HG02943 (cell line): ENCODE results near the gene CLCN3.
A peak's percentile ranks its signal among the peaks of the same experiment; 100 is the strongest.
"Not testable (repeated sequence)": the region's sequence is repeated elsewhere in the genome, so short reads cannot be mapped to it uniquely, and the experiment has no call there.

Experiments
- ATAC-seq: cut with Tn5 transposase; IDR thresholded peaks from one replicate; pipeline ENCODE4 v1.9.1; 2021; ENCODE audit warnings: mild to moderate bottlenecking, low read depth, moderate library complexity; ENCODE audit not compliant: unreplicated experiment

CLCN3 gene

DNA sequence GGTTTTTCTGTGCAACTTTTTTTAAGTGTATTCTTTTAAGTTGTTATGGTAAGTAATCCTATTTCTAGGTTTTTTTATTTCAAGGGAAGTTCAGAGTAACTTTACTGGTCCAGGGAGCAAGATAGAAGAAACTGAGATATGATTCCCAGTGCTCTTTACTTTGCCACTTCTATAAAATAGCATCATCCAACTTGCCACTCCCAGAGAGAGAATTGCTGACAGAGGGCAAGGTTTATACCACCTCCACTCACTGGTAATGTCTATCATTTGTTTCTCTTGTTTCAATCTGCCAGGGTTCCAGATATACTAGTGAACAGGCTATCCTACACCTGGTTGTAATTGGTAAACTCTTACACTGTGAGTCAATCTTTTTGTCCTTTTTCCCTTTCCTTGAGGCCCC, 3.5 kb upstream of the CLCN3 start:
- no peak for ATAC-seq

DNA sequence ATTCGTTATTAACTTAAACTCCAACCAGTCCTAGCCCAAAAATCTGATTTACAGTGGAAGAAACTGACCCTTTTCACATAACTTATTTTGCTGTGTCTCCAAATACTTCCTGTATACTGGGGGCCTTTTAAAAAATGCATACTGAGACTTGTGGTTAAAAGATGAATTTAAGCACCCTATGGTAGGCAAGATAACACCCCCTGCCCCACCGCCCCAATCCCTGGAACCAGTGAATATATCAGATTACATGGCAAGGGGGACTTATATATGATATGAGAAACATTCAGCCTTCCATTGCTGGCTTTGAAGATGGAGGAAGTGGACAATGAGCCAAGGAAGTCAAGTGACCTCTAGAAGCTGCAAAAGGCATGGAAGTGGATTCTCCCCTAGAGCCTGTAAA, 3.1 kb upstream of the CLCN3 start:
- no peak for ATAC-seq

DNA sequence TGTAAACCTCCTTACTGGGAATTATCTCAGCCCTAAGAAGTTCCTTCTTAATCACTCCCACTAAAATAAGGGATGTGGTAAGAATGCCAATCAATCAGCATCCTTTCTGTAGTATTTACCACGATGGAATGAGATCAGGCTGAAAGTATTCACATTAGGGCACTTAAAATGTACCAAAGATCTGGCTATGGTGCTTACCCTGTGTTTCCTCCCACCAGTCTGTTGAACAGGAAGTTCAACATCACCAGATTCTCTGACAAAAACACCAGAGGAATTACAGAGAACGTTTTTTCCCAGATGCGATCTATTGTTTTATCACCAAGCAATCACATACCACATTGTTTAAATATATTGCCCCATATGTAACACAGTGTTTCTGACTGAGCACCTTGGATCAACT, 2.1 kb upstream of the CLCN3 start:
- no peak for ATAC-seq

DNA sequence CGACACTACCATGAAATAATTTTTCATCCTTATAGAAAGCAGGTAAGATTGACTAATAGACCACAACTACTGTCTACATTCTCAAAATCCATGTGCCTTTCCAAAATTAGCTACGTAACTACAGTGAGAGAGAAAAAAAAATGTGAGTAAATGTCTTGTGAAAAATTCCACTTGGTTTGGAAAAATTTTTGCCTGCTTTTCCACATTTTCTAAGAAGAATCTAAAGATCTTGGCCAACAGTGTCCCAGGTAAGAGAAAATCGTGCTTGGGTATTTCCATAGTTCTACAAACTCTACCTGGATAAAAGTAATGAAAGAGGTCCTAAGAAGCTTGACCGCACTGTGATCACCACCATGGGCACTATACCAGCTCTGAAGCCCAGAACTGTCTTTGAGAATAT, 1.4 kb upstream of the CLCN3 start:
- no peak for ATAC-seq

DNA sequence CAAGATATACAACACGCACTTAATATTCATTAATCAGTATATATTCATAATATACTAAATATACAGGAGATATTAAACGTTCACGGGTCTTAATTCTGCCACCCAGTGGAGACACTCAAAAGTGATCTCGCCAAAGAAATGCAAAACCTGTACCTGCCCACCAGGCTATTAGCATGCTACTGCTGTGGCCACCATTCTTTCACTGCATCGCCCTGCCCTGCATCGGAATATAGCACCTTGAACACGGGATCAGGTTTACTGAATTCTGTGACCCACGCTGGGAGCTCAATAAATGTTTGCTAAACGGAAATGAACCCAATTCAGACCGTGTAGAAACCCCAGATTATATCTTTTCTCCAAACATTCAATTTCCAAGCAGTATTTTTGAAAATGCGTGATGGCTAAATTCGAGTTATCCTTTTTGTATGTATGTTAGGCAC, 840 bp upstream of the CLCN3 start:
- ATAC-seq = peak; percentile 42

DNA sequence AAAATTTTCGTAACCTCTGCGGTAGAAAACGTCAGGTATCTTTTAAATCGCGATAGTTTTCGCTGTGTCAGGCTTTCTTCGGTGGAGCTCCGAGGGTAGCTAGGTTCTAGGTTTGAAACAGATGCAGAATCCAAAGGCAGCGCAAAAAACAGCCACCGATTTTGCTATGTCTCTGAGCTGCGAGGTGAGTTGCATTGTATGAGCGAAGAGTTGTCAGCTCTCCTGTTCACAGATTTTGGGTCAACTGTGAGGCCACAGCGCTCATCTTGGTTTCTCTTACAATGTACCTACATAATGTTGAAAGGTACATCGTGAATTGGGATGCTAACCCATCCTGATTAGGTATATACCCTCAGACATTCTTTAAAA, 486 bp downstream of the CLCN3 start:
- no peak for ATAC-seq

DNA sequence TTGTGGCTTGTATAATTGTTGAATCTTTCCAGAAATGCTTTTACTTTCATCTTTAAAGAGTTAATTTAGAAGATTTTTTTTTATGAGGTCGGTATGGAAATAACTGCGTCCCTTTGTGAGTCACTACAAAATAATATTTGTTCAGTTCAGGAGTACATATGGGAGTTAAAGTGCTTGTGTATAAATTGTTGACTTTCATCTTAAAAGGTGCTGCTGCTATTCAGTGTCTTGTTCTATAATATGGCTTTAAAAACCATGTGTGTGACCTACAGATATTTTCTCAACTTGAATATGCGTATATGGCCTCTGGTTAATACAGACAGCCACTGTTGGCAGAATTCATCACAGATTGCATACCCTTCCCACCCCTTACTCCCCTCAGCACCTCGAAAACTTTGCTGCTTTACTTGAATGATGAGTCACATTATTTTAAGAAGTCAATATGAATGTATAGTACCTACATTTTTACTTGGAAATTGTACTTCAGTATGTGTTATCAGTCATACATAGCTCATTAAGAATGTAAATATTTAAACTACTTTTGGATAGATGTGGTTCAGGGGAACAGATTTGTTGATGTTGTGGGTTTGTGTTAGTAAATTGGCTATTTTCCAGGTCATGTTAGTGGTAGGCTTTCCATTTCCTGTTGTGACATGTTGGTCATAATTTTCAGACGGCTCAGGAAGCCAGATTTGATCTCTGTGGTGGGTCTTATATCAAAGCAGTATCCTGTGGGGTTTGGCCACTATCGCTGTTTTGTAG, 1.5 kb downstream of the CLCN3 start:
- no peak for ATAC-seq

DNA sequence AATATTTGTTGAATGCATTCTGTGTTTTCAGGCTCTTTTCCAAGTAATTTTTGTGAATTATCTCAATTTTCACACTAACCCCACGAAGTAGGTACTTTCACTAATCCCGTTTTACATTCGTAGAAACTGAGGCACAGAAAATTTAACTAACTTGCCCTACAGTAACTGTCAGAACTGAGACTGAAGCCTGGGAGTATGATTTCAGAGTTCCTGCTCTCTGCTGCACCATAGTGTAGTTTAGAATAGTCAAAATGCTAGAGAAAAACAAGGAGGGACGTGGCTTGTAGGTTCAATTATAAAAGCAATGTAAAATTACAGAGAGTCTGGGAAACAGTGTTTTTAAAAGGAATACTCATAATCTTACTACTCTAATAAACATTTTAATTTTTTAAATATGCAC, 2.2 kb downstream of the CLCN3 start:
- no peak for ATAC-seq

DNA sequence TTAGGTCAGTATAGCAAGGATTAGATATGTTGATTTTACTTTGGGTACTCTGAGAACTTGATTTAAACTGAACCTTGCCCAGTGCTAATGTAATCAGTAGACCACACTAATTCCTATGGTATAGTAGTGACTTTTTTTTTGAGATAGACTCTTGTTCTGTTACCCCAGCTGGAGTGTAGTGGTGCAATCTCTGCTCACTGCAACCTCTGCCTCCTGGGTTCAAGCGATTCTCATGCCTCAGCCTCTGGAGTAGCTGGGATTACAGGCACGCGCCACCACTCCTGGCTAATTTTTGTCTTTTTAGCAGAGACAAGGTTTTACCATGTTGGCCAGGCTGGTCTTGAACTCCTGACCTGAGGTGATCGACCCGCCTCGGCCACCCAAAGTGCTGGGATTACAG, 3.6 kb downstream of the CLCN3 start:
- ATAC-seq = not testable (repeated sequence)

DNA sequence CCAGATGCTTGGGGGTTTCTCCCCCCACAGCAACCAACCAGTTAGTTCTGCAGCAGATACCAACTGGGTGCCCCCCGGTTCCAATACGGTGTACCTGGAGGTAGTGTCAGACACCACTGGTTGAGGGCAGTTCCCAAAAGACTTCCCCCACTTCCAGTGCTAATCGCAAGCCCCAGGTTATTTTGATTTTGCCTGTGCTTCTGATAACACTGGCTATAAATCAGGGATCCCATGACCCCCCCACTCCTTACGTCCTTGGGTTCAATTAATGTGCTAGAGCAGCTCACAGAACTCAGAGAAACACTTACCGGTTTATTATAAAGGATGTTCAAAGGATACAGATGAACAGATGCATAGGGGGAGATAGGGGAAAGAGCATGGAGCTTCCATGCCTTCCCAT, 5.5 kb downstream of the CLCN3 start:
- no peak for ATAC-seq

DNA sequence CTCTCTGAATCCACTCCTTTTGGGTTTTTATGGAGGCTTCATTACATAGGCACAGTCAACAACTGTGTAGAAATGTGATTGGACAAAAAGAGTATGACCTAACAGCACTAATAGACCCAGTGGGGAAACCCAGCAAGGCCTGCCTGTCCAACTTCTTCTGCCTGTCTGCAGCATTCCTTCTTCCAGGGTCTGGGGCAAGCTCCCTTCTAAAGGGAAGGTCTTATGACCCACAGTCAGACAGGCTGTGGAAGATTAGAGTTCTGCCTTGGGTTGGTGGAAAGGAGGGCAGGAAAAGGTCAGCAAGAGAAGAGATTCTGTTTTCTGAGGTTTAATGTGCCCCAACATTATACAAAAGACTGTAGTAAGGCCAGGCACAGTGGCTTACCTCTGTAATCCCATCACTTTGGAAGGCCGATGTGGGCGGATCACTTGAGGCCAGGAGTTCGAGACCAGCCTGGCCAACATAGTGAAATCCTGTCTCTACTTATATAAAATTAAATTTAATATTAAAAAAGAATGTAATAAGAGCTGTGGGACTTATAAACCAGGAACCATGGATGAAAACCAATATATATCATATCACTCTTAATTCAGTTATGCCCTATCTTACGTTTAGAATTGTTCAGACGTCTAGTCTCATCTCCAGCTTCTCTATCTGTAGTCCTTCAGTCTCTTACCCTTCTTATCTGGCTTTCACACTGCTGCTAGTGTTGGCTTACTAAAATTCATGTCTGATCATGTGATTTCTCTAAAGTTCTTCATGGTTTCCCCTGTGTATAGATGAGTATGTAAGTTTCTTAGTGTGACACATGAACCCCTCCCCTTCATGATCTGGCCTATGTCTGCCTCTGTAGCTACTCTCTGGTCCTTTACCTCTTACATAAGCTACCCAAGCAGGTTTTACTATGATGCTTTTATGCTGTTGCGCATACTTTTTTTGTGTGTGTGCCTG, 6.2 kb downstream of the CLCN3 start:
- ATAC-seq = no peak

DNA sequence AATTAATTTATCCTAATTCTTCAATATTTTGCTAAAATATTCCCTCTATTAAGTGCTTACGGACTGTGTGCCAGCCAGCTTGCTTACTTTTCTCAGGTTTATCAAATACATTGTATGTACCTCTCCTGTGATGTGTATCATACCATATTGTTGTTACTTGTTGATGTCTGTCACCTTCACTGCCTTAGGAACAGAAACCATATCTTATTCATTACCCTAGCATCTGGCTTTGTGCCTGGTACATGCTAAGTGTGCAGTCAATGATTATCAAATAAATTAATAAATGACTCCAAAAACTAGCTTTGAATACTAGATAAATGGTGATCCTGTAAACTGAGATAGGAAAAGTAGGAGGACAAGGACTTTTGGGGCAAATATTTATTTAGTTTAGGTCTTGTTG, 6.9 kb downstream of the CLCN3 start:
- ATAC-seq = peak; percentile 56

DNA sequence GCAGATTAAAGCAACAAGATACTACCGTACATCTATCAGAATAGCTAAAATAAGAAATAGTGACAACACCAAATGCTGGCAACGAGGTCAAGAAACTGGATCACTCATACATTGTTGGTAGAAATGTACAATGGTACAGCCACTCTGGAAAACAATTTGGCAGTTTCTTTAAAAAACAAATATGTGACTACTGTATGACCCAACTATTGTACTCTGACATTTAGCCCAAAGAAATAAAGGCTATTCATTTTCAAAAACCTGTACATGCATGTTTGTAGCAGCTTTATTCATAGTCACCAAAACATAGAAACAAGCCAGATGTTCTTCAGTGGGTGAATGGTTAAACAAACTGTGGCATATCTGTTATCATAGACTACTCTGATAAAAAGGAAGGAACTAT, 8.2 kb downstream of the CLCN3 start:
- ATAC-seq = no peak

DNA sequence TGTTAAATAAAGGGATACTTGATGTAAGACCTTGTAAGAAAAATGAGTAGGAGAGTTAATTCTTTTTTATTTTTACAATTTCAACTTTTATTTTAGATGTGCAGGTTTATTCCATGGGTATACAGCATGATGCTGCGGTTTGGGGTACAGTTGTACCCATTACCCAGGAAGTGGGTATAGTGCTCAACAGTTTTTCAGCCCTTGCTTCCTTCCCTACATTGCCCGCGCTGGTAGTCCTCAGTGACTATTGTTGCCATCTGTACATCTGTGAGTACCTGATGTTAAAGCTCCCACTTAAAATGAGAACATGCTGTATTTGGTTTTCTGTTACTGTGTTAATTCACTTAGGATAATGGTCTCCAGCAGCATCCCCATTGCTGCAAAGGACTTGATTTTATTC, 9.7 kb downstream of the CLCN3 start:
- ATAC-seq = no peak

DNA sequence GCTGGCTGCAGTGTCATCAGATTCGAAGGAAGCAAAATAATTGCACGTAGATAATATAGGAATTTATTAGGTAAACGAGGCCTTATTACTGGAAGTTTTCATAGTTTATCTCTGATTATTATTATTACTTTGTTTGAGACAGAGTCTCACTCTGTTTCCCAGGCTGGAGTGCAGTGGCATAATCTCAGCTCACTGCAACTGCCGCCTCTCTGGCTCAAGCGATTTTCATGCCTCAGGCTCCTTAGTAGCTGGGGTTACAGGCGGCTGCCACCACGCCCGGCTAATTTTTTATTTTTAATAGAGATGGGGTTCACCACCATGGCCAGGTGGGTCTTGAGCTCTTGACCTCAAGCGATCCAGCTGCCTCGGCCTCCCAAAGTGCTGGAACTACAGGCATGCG, 12.5 kb downstream of the CLCN3 start:
- ATAC-seq = no peak

DNA sequence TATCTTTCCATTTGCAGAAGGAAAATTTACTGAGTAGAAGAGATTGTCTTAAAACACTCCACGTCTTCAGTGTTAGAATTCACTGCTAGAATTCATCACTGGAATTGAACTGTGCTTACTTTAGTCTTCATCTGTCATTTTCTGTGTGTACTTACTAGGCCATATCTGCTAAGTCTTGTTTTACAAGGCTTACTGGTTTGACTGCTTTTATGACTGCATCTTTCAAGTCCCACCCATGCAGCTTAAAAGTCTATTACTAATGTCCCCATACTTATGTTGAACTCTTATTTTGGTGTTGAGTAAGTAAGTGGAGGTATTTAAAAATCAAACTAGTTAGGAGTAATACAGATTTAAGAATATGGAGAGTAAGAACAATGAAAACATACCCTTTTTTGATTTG, 14.6 kb downstream of the CLCN3 start:
- ATAC-seq = no peak

DNA sequence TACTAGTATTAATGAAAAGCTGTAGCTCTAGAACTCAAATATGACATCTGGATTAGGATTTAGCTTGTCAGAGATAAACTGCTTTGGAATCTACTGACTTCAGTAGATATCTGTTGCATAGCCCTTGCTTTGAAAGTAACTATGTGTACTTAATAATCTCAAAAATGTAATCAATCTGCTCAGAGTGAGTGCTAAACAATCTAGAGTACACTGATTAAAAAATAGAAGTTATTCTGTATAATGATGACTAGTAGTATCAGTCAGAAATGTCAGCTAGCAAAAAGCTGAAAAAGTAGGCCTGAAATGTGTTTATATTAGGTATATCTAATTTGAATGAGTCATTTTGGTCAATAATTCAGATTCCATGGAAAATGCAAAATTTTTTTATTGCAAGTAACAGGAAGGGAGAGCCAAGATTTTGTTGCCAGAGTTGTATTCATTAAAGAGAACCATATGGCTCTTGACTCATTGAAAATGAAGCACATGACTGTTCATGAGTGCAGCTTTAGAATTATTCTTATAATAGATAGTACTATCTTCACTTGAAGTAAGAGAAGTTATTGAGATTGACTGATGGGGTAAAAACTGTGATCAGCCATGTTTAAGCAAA, 20.0 kb downstream of the CLCN3 start:
- no peak for ATAC-seq

DNA sequence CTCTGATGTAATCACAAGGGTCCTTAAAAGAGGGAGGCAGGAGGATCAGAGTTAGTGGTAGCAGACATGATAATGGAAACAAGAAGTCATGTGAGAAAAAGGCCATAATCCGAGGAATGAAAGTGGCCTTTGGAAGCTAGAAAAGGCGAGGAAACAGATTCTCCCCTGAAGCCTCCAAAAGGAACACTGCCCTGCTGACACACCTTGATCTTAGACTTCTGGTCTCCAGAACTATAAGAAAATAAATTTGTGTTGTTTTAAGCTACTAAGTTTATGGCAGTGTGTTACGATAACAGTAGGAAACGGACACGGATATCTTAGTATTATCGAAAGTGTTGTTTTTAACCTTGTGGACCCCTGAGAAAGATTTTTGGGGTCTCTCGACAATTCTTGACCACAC, 24.4 kb downstream of the CLCN3 start:
- no peak for ATAC-seq

DNA sequence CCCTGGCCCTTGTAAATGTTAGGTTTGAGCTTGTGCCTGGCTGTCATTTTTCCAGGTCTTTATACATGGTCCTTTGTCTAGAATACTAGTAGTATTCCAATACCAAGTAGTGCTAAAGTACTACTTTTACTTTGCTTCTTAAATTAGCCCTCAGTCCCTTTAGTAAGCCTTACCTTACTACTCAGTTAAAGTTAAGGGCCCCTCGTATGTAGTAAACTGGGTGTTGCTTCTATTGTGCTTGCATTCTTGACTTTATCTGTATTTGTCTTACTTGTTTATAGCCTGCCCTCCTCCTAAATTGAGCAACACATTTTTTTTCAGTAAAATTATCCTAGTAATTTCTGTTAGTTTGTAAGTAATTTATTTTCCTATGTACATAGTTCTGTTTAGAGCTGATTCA, 25.2 kb downstream of the CLCN3 start:
- no peak for ATAC-seq

DNA sequence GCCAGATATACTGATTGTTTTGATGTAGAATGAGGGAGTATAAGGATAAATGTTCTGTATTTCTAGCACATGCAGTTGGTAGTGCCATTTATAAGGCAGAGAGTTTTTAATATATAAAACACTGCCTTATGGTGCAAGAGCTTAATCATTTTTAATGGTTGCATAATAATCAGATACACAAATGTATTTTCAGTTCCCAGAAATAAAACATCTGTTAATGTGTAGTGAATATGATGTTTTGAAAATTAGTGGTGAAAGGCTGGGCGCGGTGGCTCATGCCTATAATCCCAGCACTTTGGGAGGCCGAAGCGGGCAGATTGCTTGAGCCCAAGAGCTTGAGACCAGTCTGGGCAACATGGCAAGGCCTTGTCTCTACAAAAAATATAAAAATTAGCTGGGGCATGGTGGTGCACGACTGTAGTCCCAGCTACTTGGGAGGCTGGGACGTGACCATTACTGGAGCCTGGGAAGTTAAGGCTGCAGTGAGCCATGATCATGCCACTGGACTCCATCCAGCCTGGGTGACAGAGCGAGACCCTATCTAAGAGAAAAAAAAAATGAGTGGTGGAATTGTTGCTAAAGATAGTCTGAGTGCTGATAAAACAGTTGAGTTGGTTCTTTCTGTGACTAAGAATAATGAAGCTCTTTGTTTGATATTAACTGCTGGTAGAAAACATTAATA, 29.3 kb downstream of the CLCN3 start:
- ATAC-seq = no peak
